ENCODE results near the gene SYT1. TPM values are rescaled to one million over a fixed set of nuclear protein-coding genes. Genes with fewer than 3 reads are reported as not detected.

SYT1 gene
- total RNA-seq, 2 experiments from 2014 or later = not detected

- Mint-ChIP-seq H3K36me3 (no peaks in the 10 kb centered on the region), H3K9me3 (no peaks in the 10 kb centered on the region), H3K4me3 (no peak overlapping the region), H3K27me3 (no peaks in the 10 kb centered on the region), H3K4me1 (no peaks in the 10 kb centered on the region), H3K27ac (no peak overlapping the region)
- ATAC-seq (ENCODE audit: low read depth) (no peak), DNase-seq (no peak)
- POLR2A ChIA-PET = no interaction called here
These were observed 403.0 kb downstream of the SYT1 start for GRCh38 chr12:79267580-79267979.

DNA sequence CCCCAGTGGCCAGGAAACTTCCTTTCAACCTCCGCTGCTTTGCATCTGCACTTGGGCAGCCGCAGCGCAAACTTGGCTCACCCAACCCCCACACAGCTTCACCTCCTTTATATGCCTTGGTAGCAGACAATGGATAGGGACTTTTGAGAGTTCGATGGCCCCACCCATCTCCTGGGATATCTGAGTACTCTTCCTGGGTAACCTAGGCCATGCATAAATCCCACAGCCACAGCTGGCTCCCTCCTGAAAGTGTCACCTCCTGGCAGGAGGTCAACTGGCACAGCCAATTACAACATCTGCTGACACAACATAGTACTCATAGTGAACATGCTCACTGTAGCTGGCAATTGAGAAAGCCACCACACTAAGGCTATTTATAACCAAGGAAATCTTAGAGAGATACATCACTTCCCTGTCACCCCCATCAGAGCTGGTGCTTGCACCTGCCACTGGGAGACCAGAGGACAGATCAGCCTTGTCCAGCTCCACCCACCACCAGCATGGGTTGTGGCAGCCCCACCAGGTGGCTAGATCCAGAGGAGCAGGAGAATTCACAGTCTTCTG is 410.0 kb downstream of the SYT1 start:
- no peak overlapping the region for H3K4me3 Mint-ChIP-seq
- H3K36me3 Mint-ChIP-seq = no peaks in the 10 kb centered on the region
- POLR2A ChIA-PET = no interaction called here
- H3K27me3 Mint-ChIP-seq = no peaks in the 10 kb centered on the region
- peaks cover 4% of the 10 kb centered on the region for H3K9me3 Mint-ChIP-seq
- H3K27ac Mint-ChIP-seq = no peak overlapping the region
- no peaks in the 10 kb centered on the region for H3K4me1 Mint-ChIP-seq
- DNase-seq (no peak), ATAC-seq (ENCODE audit: low read depth) (no peak)

DNA sequence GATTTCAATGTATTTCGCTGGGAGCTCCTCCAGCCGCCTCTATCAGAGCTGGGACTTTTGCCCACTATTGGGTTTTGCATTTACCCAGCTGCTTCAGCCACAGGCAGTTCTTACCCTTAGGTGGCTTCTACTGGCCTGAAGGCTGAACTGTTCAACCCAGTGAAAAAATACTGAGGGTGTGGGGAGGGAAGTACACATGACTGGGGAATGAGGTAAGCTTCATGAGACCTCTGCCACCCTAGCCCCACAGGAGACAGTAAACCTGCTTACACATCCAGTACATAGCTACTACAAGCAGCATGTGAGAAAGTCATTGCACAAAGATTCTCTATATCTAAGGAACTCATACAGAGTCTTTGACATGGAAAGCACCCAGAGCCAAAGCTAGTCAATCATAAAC is 411.1 kb downstream of the SYT1 start:
- H3K4me1 Mint-ChIP-seq = no peaks in the 10 kb centered on the region
- H3K36me3 Mint-ChIP-seq = no peaks in the 10 kb centered on the region
- no peaks in the 10 kb centered on the region for H3K27me3 Mint-ChIP-seq
- ATAC-seq (ENCODE audit: low read depth) (no peak), DNase-seq (no peak)
- peaks cover 4% of the 10 kb centered on the region for H3K9me3 Mint-ChIP-seq
- POLR2A ChIA-PET = no interaction called here
- no peak overlapping the region for H3K4me3 Mint-ChIP-seq
- no peak overlapping the region for H3K27ac Mint-ChIP-seq

DNA sequence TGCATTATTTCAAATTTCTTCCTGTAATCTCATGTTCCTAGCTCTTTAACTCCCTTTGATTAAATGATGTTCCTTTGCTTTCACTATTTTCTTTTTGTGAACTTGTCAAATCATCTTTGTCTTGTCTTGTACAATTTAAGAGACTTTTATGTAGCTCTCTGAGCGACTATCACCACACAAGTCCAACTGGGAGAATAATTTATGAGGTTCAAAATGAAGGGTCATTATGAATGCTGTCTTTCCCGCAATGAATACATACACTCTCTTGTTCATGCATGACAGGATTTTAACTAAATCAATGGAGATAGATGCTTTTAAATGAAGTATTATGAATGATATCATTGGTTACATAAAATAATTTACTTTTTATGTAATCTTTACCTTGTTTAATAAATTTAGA is 418.8 kb downstream of the SYT1 start:
- no peak for DNase-seq
- H3K36me3 Mint-ChIP-seq = no peaks in the 10 kb centered on the region
- H3K27me3 Mint-ChIP-seq = no peaks in the 10 kb centered on the region
- ATAC-seq (ENCODE audit: low read depth) = no peak
- no peaks in the 10 kb centered on the region for H3K4me1 Mint-ChIP-seq
- H3K27ac Mint-ChIP-seq = no peak overlapping the region
- no peaks in the 10 kb centered on the region for H3K9me3 Mint-ChIP-seq
- POLR2A ChIA-PET = no interaction called here
- H3K4me3 Mint-ChIP-seq = no peak overlapping the region

DNA sequence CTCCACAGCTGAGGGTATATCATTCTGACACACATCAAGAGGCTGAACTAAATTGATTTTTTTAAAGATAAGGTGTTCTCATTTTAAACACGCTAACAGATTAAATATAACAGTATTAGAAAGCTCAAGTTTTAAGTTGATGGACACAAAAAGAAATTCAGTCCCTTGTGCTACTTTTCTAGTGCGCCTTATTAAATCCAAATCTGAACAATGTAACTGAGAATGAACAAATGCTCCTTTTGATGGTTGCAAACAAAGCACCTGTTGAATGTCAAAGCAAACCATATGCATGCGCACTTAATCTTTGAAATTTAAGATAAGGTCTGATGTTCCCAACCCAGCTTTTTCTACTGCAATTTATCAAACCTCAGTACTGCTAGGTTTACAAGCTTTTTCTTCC is 424.3 kb downstream of the SYT1 start:
- H3K36me3 Mint-ChIP-seq = no peaks in the 10 kb centered on the region
- H3K9me3 Mint-ChIP-seq = no peaks in the 10 kb centered on the region
- H3K4me3 Mint-ChIP-seq = no peak overlapping the region
- no peaks in the 10 kb centered on the region for H3K4me1 Mint-ChIP-seq
- H3K27ac Mint-ChIP-seq = no peak overlapping the region
- no peak for DNase-seq
- H3K27me3 Mint-ChIP-seq = no peaks in the 10 kb centered on the region
- no peak for ATAC-seq (ENCODE audit: low read depth)
- POLR2A ChIA-PET = no interaction called here

DNA sequence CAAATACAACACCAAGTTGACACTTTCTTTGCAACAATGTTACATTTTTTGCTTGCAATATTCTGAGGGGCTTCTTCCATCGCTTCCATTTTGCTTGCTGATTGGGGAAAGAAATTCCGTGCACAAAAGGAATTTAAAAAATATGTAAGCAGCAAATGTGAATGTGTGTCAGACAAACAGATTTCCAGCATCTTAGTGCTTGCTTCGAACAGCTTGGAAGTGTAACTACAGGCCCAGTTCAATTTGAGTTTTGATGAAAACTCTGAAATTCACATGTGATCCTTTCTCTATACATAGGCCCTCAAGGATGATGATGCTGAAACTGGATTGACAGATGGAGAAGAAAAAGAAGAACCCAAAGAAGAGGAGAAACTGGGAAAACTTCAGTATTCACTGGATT is 427.1 kb downstream of the SYT1 start:
- POLR2A ChIA-PET = no interaction called here
- ATAC-seq (ENCODE audit: low read depth) = no peak

DNA sequence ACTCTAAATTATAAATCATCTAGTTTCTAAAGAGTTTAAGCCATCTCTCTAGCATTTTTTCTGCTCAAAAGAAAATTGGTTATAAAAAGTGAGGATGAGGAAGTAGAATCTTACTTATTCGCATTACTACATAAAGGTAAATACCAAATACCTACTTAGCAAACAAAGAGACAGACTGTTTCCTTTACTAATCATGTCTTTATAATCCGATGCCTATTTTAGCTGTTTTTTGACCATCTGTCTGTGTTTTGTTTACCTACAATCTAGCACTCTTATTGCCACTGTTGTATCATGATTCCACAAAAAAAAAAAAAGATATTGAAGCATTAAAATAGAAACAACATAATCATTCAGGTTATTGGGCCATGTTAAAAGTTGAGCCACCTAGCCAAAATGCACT is 430.0 kb downstream of the SYT1 start:
- no peaks in the 10 kb centered on the region for H3K4me1 Mint-ChIP-seq
- no peaks in the 10 kb centered on the region for H3K36me3 Mint-ChIP-seq
- no peak for DNase-seq
- no peaks in the 10 kb centered on the region for H3K27me3 Mint-ChIP-seq
- no peak overlapping the region for H3K27ac Mint-ChIP-seq
- no peaks in the 10 kb centered on the region for H3K9me3 Mint-ChIP-seq
- no peak overlapping the region for H3K4me3 Mint-ChIP-seq
- ATAC-seq (ENCODE audit: low read depth) = no peak
- POLR2A ChIA-PET = no interaction called here

More for the DNA sequence above, 427.1 kb downstream of the SYT1 start:
- no peak for DNase-seq
- Mint-ChIP-seq H3K36me3 (no peaks in the 10 kb centered on the region), H3K4me1 (no peaks in the 10 kb centered on the region), H3K27ac (no peak overlapping the region), H3K9me3 (no peaks in the 10 kb centered on the region), H3K27me3 (no peaks in the 10 kb centered on the region), H3K4me3 (no peak overlapping the region)

DNA sequence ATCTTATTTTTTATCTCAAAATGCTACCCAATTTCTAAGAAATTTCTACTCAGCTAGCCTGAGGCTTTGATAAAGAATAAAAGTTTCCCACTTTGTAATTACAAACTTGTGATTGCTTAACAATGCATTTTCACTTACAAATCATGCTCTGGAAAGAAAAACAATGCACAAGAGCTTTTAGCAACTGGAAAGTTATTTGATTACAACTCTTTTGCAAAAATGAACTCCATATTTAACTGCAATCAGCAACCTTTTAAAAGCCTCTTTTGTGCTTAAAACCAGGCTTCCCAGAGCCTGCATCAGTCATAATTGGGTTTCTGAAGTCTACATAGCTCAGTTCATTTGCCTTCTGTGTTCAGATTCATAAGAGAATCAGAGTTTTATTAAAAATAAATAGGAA is 431.0 kb downstream of the SYT1 start:
- ATAC-seq (ENCODE audit: low read depth) = no peak
- POLR2A ChIA-PET = no interaction called here
- no peaks in the 10 kb centered on the region for H3K36me3 Mint-ChIP-seq

DNA sequence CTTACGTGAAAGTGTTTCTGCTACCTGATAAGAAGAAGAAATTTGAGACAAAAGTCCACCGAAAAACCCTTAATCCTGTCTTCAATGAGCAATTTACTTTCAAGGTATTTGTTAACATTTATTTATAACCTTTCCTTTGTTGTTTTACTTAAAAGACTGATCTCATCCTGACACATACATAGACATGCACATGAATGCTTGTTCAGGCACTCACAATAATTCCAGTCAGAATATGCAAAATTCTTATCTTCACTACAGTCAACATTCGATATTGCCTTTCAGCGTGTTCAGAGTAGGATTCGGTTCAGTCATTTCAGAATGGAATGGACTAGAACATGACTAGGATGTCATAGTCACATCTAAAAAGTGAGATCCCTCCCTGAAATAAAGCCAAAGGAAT is 431.6 kb downstream of the SYT1 start:
- Mint-ChIP-seq H3K36me3 (no peaks in the 10 kb centered on the region), H3K27ac (no peak overlapping the region), H3K4me3 (no peak overlapping the region), H3K4me1 (no peaks in the 10 kb centered on the region), H3K27me3 (no peaks in the 10 kb centered on the region), H3K9me3 (no peaks in the 10 kb centered on the region)
- DNase-seq (no peak), ATAC-seq (ENCODE audit: low read depth) (no peak)
- POLR2A ChIA-PET = no interaction called here

More for the DNA sequence above, 431.0 kb downstream of the SYT1 start:
- no peak overlapping the region for H3K4me3 Mint-ChIP-seq
- H3K9me3 Mint-ChIP-seq = no peaks in the 10 kb centered on the region
- no peaks in the 10 kb centered on the region for H3K4me1 Mint-ChIP-seq
- no peak for DNase-seq
- no peak overlapping the region for H3K27ac Mint-ChIP-seq
- no peaks in the 10 kb centered on the region for H3K27me3 Mint-ChIP-seq

GRCh38 chr12:79296871-79297270 is 432.3 kb downstream of the SYT1 start:
- H3K9me3 Mint-ChIP-seq = no peaks in the 10 kb centered on the region

GRCh38 chr12:79298506-79298905 is 433.9 kb downstream of the SYT1 start:
- Mint-ChIP-seq H3K9me3 (no peaks in the 10 kb centered on the region), H3K4me1 (no peaks in the 10 kb centered on the region), H3K36me3 (no peaks in the 10 kb centered on the region), H3K4me3 (no peak overlapping the region), H3K27ac (no peak overlapping the region), H3K27me3 (no peaks in the 10 kb centered on the region)
- POLR2A ChIA-PET = no interaction called here
- no peak for ATAC-seq (ENCODE audit: low read depth)
- DNase-seq = no peak

More at GRCh38 chr12:79296871-79297270, 432.3 kb downstream of the SYT1 start:
- POLR2A ChIA-PET = no interaction called here
- no peak for ATAC-seq (ENCODE audit: low read depth)
- no peak for DNase-seq
- H3K27ac Mint-ChIP-seq = no peak overlapping the region
- no peaks in the 10 kb centered on the region for H3K27me3 Mint-ChIP-seq
- no peak overlapping the region for H3K4me3 Mint-ChIP-seq
- no peaks in the 10 kb centered on the region for H3K36me3 Mint-ChIP-seq
- no peaks in the 10 kb centered on the region for H3K4me1 Mint-ChIP-seq

- Mint-ChIP-seq H3K36me3 (no peaks in the 10 kb centered on the region), H3K27me3 (no peaks in the 10 kb centered on the region), H3K9me3 (no peaks in the 10 kb centered on the region), H3K27ac (no peak overlapping the region), H3K4me1 (no peaks in the 10 kb centered on the region), H3K4me3 (no peak overlapping the region)
- POLR2A ChIA-PET = no interaction called here
- no peak for DNase-seq
- ATAC-seq (ENCODE audit: low read depth) = no peak
These were observed 435.0 kb downstream of the SYT1 start for GRCh38 chr12:79299447-79300198.

GRCh38 chr12:79300199-79300568 is 435.6 kb downstream of the SYT1 start:
- Mint-ChIP-seq H3K9me3 (no peaks in the 10 kb centered on the region), H3K36me3 (no peaks in the 10 kb centered on the region), H3K4me3 (no peak overlapping the region), H3K4me1 (no peaks in the 10 kb centered on the region), H3K27ac (no peak overlapping the region), H3K27me3 (no peaks in the 10 kb centered on the region)
- POLR2A ChIA-PET = no interaction called here
- DNase-seq (no peak), ATAC-seq (ENCODE audit: low read depth) (no peak)

- Mint-ChIP-seq H3K9me3 (no peaks in the 10 kb centered on the region), H3K27me3 (no peaks in the 10 kb centered on the region), H3K4me1 (no peaks in the 10 kb centered on the region), H3K27ac (no peak overlapping the region), H3K4me3 (no peak overlapping the region), H3K36me3 (no peaks in the 10 kb centered on the region)
- no peak for ATAC-seq (ENCODE audit: low read depth)
- no peak for DNase-seq
- POLR2A ChIA-PET = no interaction called here
These were observed 436.6 kb downstream of the SYT1 start for GRCh38 chr12:79301181-79301580.

Measured in activated naive CD8-positive, alpha-beta T cell treated with anti-CD3 and anti-CD28 coated beads, Interleukin-2, amount 10 ng/mL, durations not matched to agents 7 days and 5 days (primary cell).